ENCODE results near the gene DLG2. TPM values are rescaled to one million over a fixed set of nuclear protein-coding genes. Genes with fewer than 3 reads are reported as not detected.

The DLG2 gene
- total RNA-seq, 1 experiment from 2014 or later = 17.5 TPM

DNA sequence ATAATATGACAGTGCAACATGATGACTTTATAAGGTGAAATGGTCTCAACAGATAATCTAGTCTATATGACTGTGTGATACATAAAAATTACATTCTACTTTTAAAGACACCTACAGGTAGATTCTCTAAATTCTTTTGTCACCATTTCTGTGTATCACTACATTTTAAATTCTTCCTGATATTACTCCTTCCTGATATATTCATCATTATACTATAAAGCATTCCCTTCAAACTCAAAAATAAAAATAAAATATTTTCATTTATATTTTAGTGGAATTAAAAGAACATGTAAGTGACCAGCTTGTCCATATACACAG, 1062.3 kb downstream of the DLG2 start:
- H3K27ac Mint-ChIP-seq = no peak overlapping the region
- DNase-seq (ENCODE audit: low spot score) (no peak), ATAC-seq (no peak)
- no peak overlapping the region for H3K4me3 Mint-ChIP-seq
- peaks cover 20% of the 10 kb centered on the region for H3K4me1 Mint-ChIP-seq
- CTCF ChIA-PET = interaction anchor here (0.9 to 1.6 kb wide), 8 partner anchors 10 to 181 kb away, joined by 3 to 6 read pairs (median 4); no protein-coding TSS in a partner anchor
- TF ChIP-seq ELF4 (CRISPR knock-in tag; IDR thresholded peaks at IDR 0.05; ENCODE audit: low read depth) (no peak), GABPB1 (CRISPR knock-in tag; IDR thresholded peaks at IDR 0.05) (no peak), IRF2 (CRISPR knock-in tag; IDR thresholded peaks at IDR 0.05; ENCODE audit: borderline replicate concordance, low read depth) (no peak)
- TF ChIP-seq, protein P1, sequence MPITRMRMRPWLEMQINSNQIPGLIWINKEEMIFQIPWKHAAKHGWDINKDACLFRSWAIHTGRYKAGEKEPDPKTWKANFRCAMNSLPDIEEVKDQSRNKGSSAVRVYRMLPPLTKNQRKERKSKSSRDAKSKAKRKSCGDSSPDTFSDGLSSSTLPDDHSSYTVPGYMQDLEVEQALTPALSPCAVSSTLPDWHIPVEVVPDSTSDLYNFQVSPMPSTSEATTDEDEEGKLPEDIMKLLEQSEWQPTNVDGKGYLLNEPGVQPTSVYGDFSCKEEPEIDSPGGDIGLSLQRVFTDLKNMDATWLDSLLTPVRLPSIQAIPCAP (CRISPR knock-in tag; IDR thresholded peaks at IDR 0.05) = no peak
- H3K36me3 Mint-ChIP-seq = no peaks in the 10 kb centered on the region
- no peaks in the 10 kb centered on the region for H3K27me3 Mint-ChIP-seq (ENCODE audit: low read depth)
- no peaks in the 10 kb centered on the region for H3K9me3 Mint-ChIP-seq
- POLR2A ChIA-PET = no interaction called here

DNA sequence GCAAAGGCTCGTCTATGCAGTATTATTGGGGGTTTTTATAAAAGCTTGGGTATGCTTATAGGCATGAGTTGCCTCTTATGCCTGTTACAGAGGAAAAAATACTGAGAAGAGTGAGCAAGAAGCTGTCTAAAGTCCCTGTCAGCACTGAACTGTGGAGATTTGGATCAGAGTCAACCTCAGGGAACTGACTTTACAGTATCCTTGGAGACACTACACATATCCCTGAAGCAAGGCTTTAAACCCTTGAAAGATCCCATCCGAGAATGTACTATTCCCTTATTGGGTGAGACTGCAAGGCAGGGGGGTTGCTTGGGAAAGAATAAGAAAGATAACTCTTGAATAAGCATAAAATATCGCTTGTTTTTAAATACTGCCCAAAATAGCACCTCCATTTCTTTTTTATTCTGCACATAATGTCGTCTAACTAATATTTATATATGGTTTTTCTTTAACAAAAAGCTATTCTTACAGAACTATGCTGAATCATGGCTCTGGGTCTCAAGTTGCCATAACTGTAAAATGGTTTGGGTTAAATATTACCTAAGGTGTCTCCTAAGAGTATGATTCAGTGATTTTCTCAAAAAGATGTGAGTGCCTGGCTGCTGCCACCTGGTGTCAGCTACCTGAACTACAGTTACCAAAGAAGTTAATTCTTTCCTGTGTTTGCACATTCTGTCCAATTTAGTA, 1062.8 kb downstream of the DLG2 start:
- POLR2A ChIA-PET = no interaction called here
- 0 out of 2 replicates have a peak, but pooled peaks have one; percentile 32 for ATAC-seq
- H3K27me3 Mint-ChIP-seq (ENCODE audit: low read depth) = no peaks in the 10 kb centered on the region
- H3K4me3 Mint-ChIP-seq = no peak overlapping the region
- H3K4me1 Mint-ChIP-seq = peaks cover 20% of the 10 kb centered on the region
- CTCF ChIA-PET = interaction anchor here (0.9 to 1.6 kb wide), 9 partner anchors 10 to 180 kb away, joined by 3 to 6 read pairs (median 4); no protein-coding TSS in a partner anchor
- H3K27ac Mint-ChIP-seq = no peak overlapping the region
- no peaks in the 10 kb centered on the region for H3K9me3 Mint-ChIP-seq
- H3K36me3 Mint-ChIP-seq = no peaks in the 10 kb centered on the region
- peak; percentile 44 for DNase-seq (ENCODE audit: low spot score)
- TF ChIP-seq, protein P2, sequence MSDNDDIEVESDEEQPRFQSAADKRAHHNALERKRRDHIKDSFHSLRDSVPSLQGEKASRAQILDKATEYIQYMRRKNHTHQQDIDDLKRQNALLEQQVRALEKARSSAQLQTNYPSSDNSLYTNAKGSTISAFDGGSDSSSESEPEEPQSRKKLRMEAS (CRISPR knock-in tag; IDR thresholded peaks at IDR 0.05) = no peak
- TF ChIP-seq SMAD4 (CRISPR knock-in tag; IDR thresholded peaks at IDR 0.05) = no peak
- TF ChIP-seq, protein P3, sequence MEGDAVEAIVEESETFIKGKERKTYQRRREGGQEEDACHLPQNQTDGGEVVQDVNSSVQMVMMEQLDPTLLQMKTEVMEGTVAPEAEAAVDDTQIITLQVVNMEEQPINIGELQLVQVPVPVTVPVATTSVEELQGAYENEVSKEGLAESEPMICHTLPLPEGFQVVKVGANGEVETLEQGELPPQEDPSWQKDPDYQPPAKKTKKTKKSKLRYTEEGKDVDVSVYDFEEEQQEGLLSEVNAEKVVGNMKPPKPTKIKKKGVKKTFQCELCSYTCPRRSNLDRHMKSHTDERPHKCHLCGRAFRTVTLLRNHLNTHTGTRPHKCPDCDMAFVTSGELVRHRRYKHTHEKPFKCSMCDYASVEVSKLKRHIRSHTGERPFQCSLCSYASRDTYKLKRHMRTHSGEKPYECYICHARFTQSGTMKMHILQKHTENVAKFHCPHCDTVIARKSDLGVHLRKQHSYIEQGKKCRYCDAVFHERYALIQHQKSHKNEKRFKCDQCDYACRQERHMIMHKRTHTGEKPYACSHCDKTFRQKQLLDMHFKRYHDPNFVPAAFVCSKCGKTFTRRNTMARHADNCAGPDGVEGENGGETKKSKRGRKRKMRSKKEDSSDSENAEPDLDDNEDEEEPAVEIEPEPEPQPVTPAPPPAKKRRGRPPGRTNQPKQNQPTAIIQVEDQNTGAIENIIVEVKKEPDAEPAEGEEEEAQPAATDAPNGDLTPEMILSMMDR (IDR thresholded peaks at IDR 0.05) = peak; percentile 60

DNA sequence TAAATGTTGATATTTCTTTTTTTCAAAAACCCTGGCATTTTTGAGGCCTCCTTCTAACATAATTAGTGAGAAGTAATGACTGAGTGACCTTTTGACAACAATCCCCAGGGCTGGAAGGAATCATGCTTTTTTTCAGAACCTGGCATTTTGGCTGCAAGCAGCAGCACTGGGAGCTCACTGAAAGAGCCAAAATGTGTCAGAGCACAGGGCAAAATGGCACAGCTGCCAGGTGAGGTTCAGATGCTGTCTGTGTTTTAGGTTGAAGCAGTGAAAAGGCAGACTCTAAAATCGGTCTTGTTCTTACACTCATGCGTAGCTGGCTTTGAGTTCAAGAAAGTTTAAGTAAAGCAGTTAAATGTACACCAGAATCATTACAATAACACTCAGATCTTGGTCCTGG, 1063.8 kb downstream of the DLG2 start:
- no peak for ATAC-seq
- Mint-ChIP-seq H3K9me3 (no peaks in the 10 kb centered on the region), H3K4me1 (peaks cover 20% of the 10 kb centered on the region), H3K36me3 (no peaks in the 10 kb centered on the region), H3K27me3 (ENCODE audit: low read depth) (no peaks in the 10 kb centered on the region), H3K27ac (no peak overlapping the region; the same call in 1 of the 2 replicates), H3K4me3 (no peak overlapping the region)
- TF ChIP-seq, protein P4, sequence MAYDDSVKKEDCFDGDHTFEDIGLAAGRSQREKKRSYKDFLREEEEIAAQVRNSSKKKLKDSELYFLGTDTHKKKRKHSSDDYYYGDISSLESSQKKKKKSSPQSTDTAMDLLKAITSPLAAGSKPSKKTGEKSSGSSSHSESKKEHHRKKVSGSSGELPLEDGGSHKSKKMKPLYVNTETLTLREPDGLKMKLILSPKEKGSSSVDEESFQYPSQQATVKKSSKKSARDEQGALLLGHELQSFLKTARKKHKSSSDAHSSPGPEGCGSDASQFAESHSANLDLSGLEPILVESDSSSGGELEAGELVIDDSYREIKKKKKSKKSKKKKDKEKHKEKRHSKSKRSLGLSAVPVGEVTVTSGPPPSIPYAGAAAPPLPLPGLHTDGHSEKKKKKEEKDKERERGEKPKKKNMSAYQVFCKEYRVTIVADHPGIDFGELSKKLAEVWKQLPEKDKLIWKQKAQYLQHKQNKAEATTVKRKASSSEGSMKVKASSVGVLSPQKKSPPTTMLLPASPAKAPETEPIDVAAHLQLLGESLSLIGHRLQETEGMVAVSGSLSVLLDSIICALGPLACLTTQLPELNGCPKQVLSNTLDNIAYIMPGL (CRISPR knock-in tag; IDR thresholded peaks at IDR 0.05) = no peak
- TF ChIP-seq TP53 (CRISPR knock-in tag; IDR thresholded peaks at IDR 0.05) = no peak
- TF ChIP-seq, protein P5, sequence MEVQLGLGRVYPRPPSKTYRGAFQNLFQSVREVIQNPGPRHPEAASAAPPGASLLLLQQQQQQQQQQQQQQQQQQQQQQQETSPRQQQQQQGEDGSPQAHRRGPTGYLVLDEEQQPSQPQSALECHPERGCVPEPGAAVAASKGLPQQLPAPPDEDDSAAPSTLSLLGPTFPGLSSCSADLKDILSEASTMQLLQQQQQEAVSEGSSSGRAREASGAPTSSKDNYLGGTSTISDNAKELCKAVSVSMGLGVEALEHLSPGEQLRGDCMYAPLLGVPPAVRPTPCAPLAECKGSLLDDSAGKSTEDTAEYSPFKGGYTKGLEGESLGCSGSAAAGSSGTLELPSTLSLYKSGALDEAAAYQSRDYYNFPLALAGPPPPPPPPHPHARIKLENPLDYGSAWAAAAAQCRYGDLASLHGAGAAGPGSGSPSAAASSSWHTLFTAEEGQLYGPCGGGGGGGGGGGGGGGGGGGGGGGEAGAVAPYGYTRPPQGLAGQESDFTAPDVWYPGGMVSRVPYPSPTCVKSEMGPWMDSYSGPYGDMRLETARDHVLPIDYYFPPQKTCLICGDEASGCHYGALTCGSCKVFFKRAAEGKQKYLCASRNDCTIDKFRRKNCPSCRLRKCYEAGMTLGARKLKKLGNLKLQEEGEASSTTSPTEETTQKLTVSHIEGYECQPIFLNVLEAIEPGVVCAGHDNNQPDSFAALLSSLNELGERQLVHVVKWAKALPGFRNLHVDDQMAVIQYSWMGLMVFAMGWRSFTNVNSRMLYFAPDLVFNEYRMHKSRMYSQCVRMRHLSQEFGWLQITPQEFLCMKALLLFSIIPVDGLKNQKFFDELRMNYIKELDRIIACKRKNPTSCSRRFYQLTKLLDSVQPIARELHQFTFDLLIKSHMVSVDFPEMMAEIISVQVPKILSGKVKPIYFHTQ (CRISPR knock-in tag; IDR thresholded peaks at IDR 0.05) = no peak
- TF ChIP-seq ZNF317 (CRISPR knock-in tag; IDR thresholded peaks at IDR 0.05; ENCODE audit: borderline replicate concordance, low read depth) = no peak
- TF ChIP-seq TEAD1 (CRISPR knock-in tag; IDR thresholded peaks at IDR 0.05) = no peak
- TF ChIP-seq ZNF423 (CRISPR knock-in tag; IDR thresholded peaks at IDR 0.05) = no peak
- TF ChIP-seq ZNF232 (CRISPR knock-in tag; IDR thresholded peaks at IDR 0.05) = no peak
- TF ChIP-seq EMX1 (CRISPR knock-in tag; IDR thresholded peaks at IDR 0.05) = no peak
- no peak for TF ChIP-seq IRF2 (CRISPR knock-in tag; IDR thresholded peaks at IDR 0.05; ENCODE audit: borderline replicate concordance, low read depth)
- TF ChIP-seq, protein P6, sequence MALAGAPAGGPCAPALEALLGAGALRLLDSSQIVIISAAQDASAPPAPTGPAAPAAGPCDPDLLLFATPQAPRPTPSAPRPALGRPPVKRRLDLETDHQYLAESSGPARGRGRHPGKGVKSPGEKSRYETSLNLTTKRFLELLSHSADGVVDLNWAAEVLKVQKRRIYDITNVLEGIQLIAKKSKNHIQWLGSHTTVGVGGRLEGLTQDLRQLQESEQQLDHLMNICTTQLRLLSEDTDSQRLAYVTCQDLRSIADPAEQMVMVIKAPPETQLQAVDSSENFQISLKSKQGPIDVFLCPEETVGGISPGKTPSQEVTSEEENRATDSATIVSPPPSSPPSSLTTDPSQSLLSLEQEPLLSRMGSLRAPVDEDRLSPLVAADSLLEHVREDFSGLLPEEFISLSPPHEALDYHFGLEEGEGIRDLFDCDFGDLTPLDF (CRISPR knock-in tag; IDR thresholded peaks at IDR 0.05) = no peak
- TF ChIP-seq, protein P7, sequence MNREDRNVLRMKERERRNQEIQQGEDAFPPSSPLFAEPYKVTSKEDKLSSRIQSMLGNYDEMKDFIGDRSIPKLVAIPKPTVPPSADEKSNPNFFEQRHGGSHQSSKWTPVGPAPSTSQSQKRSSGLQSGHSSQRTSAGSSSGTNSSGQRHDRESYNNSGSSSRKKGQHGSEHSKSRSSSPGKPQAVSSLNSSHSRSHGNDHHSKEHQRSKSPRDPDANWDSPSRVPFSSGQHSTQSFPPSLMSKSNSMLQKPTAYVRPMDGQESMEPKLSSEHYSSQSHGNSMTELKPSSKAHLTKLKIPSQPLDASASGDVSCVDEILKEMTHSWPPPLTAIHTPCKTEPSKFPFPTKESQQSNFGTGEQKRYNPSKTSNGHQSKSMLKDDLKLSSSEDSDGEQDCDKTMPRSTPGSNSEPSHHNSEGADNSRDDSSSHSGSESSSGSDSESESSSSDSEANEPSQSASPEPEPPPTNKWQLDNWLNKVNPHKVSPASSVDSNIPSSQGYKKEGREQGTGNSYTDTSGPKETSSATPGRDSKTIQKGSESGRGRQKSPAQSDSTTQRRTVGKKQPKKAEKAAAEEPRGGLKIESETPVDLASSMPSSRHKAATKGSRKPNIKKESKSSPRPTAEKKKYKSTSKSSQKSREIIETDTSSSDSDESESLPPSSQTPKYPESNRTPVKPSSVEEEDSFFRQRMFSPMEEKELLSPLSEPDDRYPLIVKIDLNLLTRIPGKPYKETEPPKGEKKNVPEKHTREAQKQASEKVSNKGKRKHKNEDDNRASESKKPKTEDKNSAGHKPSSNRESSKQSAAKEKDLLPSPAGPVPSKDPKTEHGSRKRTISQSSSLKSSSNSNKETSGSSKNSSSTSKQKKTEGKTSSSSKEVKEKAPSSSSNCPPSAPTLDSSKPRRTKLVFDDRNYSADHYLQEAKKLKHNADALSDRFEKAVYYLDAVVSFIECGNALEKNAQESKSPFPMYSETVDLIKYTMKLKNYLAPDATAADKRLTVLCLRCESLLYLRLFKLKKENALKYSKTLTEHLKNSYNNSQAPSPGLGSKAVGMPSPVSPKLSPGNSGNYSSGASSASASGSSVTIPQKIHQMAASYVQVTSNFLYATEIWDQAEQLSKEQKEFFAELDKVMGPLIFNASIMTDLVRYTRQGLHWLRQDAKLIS (CRISPR knock-in tag; IDR thresholded peaks at IDR 0.05; ENCODE audit: borderline replicate concordance) = no peak
- TF ChIP-seq GABPB1 (CRISPR knock-in tag; IDR thresholded peaks at IDR 0.05) = no peak
- CTCF ChIA-PET = interaction anchor here (0.7 to 1.4 kb wide), 3 partner anchors 12 to 126 kb away, joined by 3 to 6 read pairs (median 3); no protein-coding TSS in a partner anchor
- no peak for DNase-seq (ENCODE audit: low spot score)
- POLR2A ChIA-PET = no interaction called here

All from WTC11 (cell line).